Measurements from ENCODE around the gene ADAD2.

ADAD2 gene

DNA sequence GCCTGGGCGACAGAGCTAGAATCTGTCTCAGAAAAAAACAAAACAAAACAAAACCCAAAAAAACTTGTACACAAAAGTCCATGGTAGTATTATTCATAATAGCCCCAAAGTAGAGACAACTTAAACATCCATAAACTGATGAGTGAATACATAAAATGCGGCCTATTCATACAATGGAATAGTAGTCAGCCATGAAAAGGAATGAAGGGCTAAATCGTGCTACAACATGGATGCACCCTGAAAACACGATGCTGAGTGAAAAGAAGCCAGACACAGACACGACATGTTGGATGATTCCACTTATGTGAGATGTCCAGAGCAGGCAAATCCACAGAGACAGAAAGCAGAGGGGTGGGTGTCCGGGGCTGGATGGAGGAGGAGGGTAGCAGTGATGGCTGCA is 36.6 kb downstream of the ADAD2 start:
- no peak for DNase-seq

DNA sequence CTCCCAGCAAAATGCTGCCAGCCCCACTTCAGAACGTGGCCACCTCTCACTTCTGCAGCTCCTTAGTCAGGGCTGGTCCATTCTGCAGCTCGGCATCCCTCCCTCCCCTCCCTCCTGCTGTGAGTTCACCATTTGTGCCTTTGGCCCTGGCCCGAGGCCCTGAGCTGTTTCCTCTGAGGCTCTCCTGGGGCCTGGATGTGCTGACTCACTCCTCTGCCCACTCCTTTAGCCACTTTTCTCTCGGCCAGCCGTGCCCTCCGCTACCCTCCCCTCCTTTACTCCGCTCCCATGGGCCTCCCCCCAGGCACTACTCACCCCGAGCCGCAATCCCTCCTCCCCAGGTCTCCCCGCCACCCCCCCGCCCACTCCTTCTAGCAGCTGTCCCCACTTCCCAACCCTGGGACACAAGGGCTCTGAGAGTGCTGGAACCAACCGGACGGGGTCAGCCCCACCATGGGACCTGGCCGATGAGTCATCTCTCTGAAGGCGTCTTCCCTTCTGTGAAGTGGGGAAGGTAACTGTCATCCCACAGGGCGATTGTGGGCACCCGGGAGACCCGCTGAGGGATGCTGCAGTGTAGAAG is 37.4 kb downstream of the ADAD2 start:
- no peak for DNase-seq

DNA sequence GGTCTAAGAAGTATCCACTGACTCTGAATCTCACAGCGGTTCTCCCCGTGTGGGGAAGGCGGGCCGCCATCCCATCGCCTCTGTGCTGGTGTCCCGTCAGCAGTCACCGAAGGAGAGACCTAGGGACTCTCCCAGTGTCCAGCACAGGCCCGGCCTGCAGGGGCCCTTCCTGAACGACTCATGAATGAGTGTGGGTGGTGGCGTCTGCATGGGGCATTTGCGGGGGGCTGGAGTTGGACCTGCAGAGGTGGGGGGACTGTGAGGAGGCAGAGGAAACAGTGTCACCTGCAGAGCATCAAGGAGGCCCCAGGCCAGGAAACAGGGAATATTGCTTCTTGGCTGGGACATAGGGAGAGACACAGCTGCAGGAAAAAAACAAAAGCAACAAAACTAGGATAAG is 38.5 kb downstream of the ADAD2 start:
- no peak for DNase-seq

DNA sequence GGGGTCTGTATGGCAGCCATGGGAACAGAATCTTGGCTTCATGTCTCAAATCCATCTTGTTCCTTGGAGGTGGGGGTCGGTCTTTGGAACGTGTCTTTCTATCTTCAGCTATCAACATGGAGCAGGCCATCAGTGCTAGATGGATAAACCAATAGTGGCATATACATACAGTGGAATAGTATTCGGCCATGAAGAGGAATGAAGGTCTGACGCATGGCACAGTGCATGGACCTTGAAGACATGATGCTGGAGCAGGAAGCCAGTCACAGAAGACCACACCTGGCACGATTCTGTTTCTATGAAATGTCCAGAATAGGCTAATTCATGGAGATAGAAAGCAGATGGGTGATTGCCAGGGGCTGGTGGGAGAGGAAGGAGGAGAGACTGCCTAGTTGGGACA is 41.1 kb downstream of the ADAD2 start:
- no peak for DNase-seq

DNA sequence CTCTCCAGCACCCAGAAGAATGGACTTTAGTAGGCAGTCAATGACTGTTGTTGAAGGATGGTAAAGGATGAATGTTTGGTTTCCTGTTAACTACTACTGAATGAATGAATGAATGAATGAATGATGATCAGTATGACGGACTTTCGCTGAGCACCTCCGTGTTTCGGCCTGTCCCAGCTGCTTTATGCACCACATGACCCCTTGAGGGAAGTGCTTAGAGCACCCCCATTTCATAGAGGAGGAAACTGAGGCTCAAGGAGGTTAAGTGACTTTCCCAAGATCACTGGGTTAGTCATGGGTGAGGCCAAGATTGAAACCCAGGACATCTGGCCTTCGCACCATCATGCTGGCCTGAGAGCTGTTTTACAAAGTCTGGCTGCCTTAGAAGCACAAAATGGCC is 42.0 kb downstream of the ADAD2 start:
- no peak for DNase-seq

- no peak for DNase-seq
Observed at GRCh38 chr16:84233748-84234147, 42.8 kb downstream of the ADAD2 start.

GRCh38 chr16:84234321-84235241 is 43.6 kb downstream of the ADAD2 start:
- DNase-seq = no peak

DNA sequence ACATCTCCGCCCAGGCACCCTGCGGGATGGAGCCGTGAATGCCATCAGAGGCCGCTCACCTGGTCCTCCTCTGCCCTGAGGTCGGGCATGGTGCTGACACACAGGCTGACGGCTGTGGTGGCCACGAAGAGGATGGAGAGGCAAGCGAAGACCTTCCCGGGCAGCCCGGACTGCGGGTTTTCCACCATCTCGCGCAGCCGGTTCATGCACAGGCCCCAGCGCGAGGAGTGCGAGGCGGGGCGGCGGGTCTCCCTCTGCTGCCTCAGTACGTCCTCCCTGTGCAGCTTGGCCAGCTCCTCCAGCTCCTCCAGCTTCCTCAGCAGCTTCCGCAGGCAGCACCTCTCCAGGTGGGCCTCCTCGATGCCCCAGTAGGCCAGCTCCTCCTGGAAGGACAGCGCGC is 45.7 kb downstream of the ADAD2 start:
- no peak for DNase-seq

DNA sequence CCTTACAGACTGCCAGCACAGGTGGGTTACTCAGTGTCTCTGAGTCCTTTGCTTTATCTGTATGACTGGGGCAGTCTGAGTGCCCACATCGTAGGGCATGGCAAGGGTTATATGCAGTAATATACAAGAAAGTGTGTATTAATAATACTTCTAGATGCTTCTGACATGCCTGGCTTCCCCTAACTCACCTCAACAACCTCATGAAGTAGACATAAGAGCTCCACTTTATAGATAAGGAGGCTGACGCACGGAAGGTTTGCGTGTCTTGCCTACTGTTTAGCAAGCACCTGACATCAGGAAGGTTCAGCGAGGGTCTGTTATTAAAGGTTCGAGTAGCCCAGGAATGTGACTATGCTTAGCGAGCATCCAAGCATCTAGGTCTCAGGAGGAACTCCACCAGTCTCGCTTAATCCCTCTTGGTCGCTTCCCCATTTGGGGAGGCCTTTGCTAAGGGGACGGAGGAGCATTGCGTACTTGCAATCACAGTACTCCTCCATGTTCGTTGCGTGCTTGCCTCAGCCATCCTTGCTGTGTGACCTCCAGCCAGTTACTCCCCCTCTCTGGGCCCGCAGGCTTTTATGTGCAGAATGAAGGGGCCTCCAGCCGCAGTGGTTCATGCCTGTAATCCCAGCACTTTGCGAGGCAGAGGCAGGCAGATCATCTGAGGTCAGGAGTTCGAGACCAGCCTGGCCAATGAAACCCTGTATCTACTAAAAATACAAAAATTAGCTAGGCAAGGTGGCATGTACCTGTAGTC is 47.2 kb downstream of the ADAD2 start:
- no peak for DNase-seq

- no peak for DNase-seq
Observed at GRCh38 chr16:84239141-84239769, 48.3 kb downstream of the ADAD2 start.

DNA sequence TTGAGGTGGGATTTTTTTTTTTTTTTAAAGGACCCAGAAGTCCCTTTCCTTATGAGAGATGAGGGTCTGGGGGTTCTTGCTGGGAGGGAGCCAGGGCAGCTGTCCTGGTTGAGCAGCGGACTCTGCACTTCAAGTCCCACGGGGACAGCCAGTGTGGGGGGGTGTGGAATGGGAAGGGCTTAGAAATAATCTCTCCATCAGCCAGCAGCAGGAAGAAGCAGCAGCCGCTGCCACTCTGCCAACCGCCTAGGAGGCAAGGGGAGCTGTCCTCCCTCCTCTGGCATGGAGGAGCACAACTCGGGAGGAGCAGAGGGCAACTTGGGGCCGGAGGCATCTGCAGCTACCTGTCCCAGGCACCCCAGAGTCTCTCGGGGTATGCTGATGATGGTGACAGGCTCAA is 49.0 kb downstream of the ADAD2 start, which contains the start of gene KCNG4:
TSS of gene KCNG4 (minus strand) at position 104 of the 400 bp plus-strand sequence. CDS start 2,527 bp downstream, outside the sequence.
- no peak for DNase-seq

DNA sequence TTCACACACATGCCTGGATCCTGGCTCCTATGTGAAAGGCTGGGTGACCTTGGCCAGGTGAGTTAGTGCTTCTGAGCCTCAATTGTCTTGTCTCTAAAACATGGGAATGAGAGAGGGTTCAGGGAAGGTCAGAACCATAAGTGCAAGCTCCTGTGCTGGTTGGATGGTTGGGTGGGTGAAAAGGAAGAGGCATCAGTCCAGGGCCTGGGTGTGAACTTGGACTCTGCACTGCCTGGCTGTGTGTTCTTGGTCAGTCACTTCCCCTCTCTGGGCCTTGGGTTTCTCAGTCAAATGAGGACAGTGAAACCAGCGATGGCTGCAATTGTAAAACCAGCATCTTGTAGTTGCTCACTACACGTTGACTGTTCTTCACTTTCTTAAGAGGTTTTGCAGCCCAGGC is 49.5 kb downstream of the ADAD2 start:
- DNase-seq = no peak

DNA sequence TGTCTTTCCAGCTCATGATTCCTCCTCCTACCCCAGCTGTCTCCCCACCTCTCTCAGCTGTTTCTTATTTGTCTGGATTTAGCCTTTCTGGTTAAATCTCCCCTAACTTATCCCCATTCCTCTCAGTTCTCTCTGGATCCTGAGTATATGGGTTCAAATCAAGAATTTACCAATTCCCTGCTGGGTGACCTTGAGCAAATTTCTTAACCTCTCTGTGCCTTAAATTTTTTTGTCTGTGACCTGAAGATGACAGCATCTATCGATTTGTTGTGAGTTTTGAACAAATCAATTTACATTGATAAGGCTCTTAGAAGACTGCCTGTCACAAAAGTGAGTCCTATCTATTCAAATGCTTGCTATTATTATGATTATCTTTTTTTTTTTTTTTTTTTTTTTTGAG is 50.8 kb downstream of the ADAD2 start:
- DNase-seq = no peak

DNA sequence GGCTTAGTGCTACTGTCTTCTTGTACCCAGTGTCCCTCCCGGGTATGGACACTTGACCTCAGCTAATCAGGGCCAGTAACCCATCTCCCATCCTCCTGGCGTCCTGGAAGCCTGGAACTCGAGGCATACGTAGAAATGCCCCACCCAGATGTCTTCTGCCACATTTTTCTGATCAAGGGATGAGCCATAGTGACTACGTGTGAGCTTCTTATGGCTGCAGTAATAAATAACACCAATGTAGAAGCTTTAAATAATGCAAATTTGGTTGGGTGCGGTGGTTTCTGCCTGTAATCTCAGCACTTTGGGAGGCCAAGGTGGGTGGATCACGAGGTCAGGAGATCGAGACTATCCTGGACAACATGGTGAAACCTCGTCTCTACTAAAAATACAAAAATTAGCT is 51.9 kb downstream of the ADAD2 start:
- no peak for DNase-seq

- no peak for DNase-seq
Observed at GRCh38 chr16:84243732-84244131, 52.8 kb downstream of the ADAD2 start.

DNA sequence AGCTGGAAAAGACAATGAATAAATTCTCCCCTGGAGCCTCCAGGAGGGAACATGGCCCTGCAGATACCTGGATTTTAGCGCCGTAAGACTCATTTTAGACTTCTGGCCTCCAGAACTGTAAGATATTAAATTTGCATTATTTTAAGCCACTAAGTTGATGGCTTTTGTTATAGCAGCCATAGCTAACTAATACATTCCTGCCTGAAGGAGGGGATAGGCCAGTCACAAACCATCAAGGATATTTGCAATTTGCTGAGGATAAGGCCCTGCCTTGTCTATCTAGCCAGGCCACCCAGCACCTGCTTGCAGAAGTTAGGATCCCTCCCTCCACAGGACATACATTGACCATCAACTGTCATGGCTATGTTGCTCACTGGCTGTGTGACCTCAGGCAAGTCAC is 53.8 kb downstream of the ADAD2 start:
- DNase-seq = no peak

DNA sequence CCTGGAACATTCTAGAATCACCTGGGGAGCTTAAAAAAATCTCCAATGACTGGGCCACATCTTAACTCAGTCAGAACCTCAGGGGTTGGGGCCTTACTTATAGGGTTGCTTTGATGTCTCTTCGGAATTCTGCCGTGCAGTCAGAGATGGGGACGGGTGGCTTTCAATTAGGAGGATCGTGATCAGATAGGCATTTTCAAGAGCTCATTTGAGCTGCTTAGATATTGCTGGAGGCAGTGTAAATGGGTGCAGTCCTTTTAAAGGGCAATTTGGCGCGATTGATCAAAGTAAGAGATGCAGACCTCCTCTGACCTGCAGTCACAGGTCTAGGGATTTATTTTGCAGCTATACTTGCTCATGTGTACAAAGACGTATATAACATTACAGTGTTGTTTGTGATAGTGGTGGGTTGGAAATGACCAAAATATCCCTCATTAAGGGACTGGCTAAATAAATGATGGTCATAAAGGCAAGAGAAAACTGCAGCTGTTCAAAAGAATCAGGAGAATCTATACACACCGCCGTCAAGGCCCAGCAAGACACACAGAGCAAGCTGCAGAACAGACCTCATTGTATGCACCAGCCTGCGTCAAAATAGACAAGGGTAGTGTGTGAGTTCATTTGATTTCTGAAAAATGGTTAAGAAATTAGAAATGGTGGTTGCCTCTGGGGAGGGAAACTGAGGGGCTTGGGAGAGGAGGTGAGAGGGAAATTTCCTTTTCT is 55.2 kb downstream of the ADAD2 start:
- DNase-seq = no peak

- no peak for DNase-seq
Observed at GRCh38 chr16:84246679-84247077, 55.7 kb downstream of the ADAD2 start.
